ENCODE data around the gene RPUSD1.
"Not testable (repeated sequence)": the region's sequence is repeated elsewhere in the genome, so short reads cannot be mapped to it uniquely, and the experiment has no call there.

RPUSD1 gene

DNA sequence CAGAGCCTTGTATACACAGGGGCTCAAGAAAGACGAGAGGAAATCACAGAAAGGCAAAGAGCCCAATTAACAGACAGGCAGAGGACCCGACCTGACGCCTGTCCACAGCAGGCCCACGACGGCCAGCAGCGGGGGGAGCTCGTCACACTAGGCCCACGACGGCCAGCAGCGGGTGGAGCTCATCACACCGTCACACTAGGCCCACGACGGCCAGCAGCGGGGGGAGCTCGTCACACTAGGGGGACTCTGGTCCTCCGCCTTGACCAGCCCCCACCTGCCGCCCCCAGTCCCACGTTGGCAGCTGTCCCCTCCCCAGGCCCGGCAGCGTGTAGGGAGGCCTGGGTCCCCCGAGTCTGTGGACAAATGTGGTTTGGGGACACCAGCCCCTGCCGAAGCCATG lies 36.0 kb upstream of the RPUSD1 start:
- no peak for FAIRE-seq
- no peak for DNase-seq (ENCODE audit: insufficient read length, low spot score)
- TF ChIP-seq, protein P1, sequence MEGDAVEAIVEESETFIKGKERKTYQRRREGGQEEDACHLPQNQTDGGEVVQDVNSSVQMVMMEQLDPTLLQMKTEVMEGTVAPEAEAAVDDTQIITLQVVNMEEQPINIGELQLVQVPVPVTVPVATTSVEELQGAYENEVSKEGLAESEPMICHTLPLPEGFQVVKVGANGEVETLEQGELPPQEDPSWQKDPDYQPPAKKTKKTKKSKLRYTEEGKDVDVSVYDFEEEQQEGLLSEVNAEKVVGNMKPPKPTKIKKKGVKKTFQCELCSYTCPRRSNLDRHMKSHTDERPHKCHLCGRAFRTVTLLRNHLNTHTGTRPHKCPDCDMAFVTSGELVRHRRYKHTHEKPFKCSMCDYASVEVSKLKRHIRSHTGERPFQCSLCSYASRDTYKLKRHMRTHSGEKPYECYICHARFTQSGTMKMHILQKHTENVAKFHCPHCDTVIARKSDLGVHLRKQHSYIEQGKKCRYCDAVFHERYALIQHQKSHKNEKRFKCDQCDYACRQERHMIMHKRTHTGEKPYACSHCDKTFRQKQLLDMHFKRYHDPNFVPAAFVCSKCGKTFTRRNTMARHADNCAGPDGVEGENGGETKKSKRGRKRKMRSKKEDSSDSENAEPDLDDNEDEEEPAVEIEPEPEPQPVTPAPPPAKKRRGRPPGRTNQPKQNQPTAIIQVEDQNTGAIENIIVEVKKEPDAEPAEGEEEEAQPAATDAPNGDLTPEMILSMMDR (IDR thresholded peaks at IDR 0.05; ENCODE audit: insufficient read depth, missing control alignments) = no peak

DNA sequence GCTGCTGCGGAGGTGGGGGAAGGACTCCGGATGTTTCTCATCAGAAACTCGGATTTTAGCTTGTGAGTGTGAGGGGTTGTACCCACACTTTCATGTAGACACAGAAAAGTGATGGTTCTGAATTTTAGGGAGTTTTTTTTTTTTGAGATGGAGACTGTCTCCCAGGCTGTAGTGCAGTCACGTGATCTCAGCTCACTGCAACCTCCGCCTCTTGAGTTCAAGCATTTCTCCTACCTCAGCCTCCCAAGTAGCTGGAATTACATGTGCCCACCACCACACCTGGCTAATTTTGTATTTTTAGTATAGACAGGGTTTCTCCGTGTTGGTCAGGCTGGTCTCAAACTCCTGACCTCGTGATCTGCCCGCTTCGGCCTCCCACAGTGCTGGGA lies 34.7 kb upstream of the RPUSD1 start:
- DNase-seq (ENCODE audit: insufficient read length, low spot score) (no peak), FAIRE-seq (no peak)
- TF ChIP-seq, protein P1 (IDR thresholded peaks at IDR 0.05; ENCODE audit: insufficient read depth, missing control alignments) = no peak

DNA sequence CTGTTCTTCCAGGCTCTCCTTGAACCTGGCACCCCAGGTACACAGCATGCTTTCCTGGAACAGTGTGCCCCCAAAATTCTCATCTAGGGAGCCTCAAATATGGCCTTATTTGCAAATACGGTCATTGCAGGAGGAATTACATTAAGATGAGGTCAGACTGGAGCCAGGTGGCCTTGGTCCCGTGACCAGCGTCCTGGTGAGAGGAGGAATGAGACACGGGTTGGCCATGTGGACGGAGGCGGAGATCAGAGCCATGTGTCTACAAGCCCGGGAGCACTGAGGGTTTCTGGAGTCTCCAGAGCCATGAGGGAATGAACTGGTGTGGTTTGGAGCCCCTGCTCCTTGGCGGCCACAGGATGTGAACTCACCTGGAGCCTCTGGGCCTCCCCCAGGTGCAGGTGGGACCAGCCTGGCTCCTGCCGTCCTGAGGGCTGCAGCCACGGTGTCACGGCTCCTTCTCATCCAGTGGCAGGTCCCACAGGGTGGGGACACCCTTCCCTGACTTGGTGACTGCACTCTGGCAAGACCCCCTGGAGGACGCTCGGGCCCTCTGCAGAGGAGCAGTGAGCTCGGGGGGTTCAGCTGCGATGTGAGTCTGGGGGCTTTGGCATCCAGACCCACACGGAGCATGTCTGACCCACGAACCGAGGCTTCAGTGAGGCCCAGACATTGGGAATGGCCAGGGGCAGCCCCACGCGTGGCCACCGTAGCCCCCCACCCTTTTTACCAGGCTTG lies 34.2 kb upstream of the RPUSD1 start:
- FAIRE-seq (no peak), DNase-seq (ENCODE audit: insufficient read length, low spot score) (no peak)
- TF ChIP-seq, protein P1 (IDR thresholded peaks at IDR 0.05; ENCODE audit: insufficient read depth, missing control alignments) = no peak

DNA sequence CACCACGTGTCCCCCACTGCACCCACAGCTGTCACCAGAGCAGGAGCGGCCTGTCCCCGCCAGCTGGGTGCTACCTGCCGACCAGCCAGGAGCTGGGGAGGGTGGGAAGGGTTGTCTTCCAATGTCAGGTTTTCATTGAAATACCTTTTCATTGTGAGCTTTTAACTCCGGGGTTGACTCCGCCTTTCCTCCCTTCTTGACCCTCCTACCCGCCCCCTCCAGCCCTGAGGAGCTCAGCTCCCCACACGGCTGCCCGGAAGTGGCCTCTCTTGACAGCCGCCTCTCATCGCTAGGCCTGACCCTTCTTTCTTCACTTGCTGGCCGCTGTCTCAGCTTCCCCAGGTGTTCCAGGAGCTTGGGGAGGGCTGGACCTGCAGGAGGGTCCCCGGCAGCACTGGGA lies 33.6 kb upstream of the RPUSD1 start:
- FAIRE-seq = no peak
- DNase-seq (ENCODE audit: insufficient read length, low spot score) = no peak
- TF ChIP-seq, protein P1 (IDR thresholded peaks at IDR 0.05; ENCODE audit: insufficient read depth, missing control alignments) = no peak

DNA sequence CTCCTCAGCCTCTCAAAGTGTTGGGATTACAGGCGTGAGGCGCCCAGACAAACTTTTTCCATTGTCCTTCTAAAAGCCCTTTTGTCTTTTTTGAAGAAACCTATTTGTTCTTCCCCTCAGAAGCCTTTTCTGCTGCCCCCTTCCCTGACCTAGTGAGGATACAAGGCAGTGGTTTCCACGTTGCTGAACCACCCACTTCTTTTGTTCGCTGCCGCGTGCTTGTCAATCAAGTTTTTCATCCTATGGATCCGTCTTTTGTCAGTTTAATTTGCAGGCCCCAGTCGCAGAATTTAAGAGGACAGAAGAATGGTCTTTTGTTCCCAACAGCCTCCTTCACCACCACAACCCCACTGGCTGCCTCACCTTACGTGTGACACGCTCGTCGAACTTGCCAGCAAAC lies 32.6 kb upstream of the RPUSD1 start:
- FAIRE-seq = no peak
- no peak for DNase-seq (ENCODE audit: insufficient read length, low spot score)
- TF ChIP-seq, protein P1 (IDR thresholded peaks at IDR 0.05; ENCODE audit: insufficient read depth, missing control alignments) = no peak

DNA sequence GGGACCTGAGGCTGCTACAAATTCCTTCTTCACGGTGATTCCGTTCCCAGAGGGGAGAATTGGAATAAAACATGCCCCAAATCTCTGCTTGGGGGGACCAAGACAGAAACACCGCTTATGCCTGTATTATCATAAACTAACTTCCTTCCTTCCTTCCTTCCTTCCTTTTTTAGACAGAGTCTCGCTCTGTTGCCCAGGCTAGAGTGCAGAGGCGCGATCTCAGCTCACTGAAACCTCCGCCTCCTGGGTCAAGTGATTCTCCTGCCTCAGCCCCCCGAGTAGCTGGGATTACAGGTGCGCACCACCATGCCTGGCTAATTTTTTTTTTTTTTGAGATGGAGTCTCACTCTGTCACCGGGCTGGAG lies 31.8 kb upstream of the RPUSD1 start:
- FAIRE-seq; DNase-seq (ENCODE audit: insufficient read length, low spot score): not testable (repeated sequence)

DNA sequence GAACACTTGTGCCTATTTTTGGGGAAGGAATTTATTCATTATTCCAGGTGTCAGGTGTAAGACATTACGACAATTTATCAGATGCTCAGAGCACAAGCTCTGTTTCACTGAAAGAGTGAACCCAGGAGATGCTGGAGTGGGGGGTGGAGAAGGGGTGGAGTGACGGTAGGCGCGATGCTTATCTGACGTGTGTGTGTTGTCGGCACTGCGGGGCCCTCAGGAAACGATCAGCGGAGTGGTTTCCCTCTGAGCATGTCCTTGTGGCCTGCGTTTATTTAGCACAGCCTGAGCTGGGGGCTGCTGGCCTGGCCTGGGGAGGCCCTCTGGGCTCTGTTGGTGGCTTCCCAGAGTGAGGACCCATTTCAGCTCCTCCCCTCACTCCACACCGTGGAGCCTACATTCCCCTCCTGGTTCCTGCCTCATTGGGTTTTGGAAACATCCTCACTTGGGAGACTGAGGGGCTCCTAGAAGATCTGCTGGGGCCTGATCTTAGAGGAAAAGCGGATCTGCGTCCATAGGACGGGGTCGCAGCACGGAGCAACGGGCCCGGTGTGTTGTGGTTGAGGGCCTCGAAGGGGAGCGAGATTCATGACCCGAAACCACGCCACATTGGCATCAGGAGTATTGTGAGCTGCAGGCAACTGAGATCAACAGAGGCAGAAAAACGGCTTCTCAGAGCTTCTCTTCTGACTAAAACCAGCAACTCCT lies 31.3 kb upstream of the RPUSD1 start:
- no peak for FAIRE-seq
- DNase-seq (ENCODE audit: insufficient read length, low spot score) = no peak
- TF ChIP-seq, protein P1 (IDR thresholded peaks at IDR 0.05; ENCODE audit: insufficient read depth, missing control alignments) = no peak

Measured in D721Med (cell line).